Measurements from ENCODE around the gene EPN3. TPM values are rescaled to one million over a fixed set of nuclear protein-coding genes. Genes with fewer than 3 reads are reported as not detected.
A peak's percentile ranks its signal among the peaks of the same experiment; 100 is the strongest.

The EPN3 gene
- total RNA-seq, 6 donors from 2014 or later, result 0.74 to 14.4 (median 1.2) TPM; not detected in 1

GRCh38 chr17:50588391-50589049, 56.0 kb downstream of the EPN3 start:
- ATAC-seq (ENCODE audit: low FRiP score in 2 of 2) (no peak), DNase-seq (peak in 1 of 2 donors; percentile 33)
- H3K27me3 ChIP-seq, result no peaks in the 10 kb centered on the region
- TF ChIP-seq POLR2AphosphoS5 (IDR thresholded peaks at IDR 0.05) (no peak), EP300 (IDR thresholded peaks at IDR 0.05) (no peak), POLR2A (IDR thresholded peaks at IDR 0.05) (no peak), CTCF (IDR thresholded peaks at IDR 0.05) (no peak)
- WGBS, 2 donors, result 73% methylated on average over 18 of the region's 18 CpGs; no CpG with 5 or more reads in 1 of the 2 donors
- no peak overlapping the region for H3K27ac ChIP-seq
- no peaks in the 10 kb centered on the region for H3K36me3 ChIP-seq
- H3K9me3 ChIP-seq, result no peaks in the 10 kb centered on the region
- H3K4me1 ChIP-seq, result peaks cover 15 to 25% (median 18%) of the 10 kb centered on the region in 4 donors
- H3K4me3 ChIP-seq, result no peak overlapping the region

GRCh38 chr17:50589095-50589705, 56.7 kb downstream of the EPN3 start:
- 47 to 63% methylated on average over 8 to 10 of the region's 10 CpGs for WGBS, 2 donors
- no peaks in the 10 kb centered on the region for H3K27me3 ChIP-seq
- no peak overlapping the region for H3K27ac ChIP-seq
- no peak overlapping the region for H3K4me3 ChIP-seq
- H3K36me3 ChIP-seq, result no peaks in the 10 kb centered on the region
- peaks cover 15 to 25% (median 18%) of the 10 kb centered on the region in 4 donors for H3K4me1 ChIP-seq
- H3K9me3 ChIP-seq, result no peaks in the 10 kb centered on the region
- no peak for TF ChIP-seq POLR2AphosphoS5 (IDR thresholded peaks at IDR 0.05)
- DNase-seq (peak in 1 of 2 donors; percentile 27), ATAC-seq (ENCODE audit: low FRiP score in 2 of 2) (no peak)

- Histone ChIP-seq H3K36me3 (no peaks in the 10 kb centered on the region), H3K27ac (no peak overlapping the region), H3K4me1 (peaks cover 15 to 25% (median 18%) of the 10 kb centered on the region in 4 donors), H3K9me3 (no peaks in the 10 kb centered on the region), H3K4me3 (no peak overlapping the region), H3K27me3 (no peaks in the 10 kb centered on the region)
- WGBS, 2 donors, result 89 to 96% methylated on average over 6 to 24 of the region's 24 CpGs
- no peak for ATAC-seq (ENCODE audit: low FRiP score in 2 of 2)
- TF ChIP-seq POLR2AphosphoS5 (IDR thresholded peaks at IDR 0.05) (no peak), EP300 (IDR thresholded peaks at IDR 0.05) (no peak), CTCF (IDR thresholded peaks at IDR 0.05) (no peak), POLR2A (IDR thresholded peaks at IDR 0.05) (no peak)
- peak in 1 of 2 donors; percentile 67 for DNase-seq
These were observed 58.6 kb downstream of the EPN3 start for GRCh38 chr17:50590946-50591737.

- WGBS, 2 donors, result 52 to 58% methylated on average over 5 to 6 of the region's 10 CpGs
- Histone ChIP-seq H3K36me3 (no peaks in the 10 kb centered on the region), H3K9me3 (no peaks in the 10 kb centered on the region), H3K27me3 (no peaks in the 10 kb centered on the region), H3K4me3 (no peak overlapping the region), H3K4me1 (peaks cover 15 to 25% (median 18%) of the 10 kb centered on the region in 4 donors), H3K27ac (no peak overlapping the region)
- ATAC-seq (ENCODE audit: low FRiP score in 2 of 2) (peak in 1 of 2 donors; percentile 53), DNase-seq (peak; percentile 73 to 87)
- no peak for TF ChIP-seq EP300 (IDR thresholded peaks at IDR 0.05)
- no peak for TF ChIP-seq CTCF (IDR thresholded peaks at IDR 0.05)
- TF ChIP-seq POLR2A (IDR thresholded peaks at IDR 0.05), result no peak
- TF ChIP-seq POLR2AphosphoS5 (IDR thresholded peaks at IDR 0.05), result no peak
These were observed 60.8 kb downstream of the EPN3 start for GRCh38 chr17:50593321-50593720.

Other genes with a start within 250 kb of the EPN3 start
- gene XYLT2, start 186.6 kb upstream of the EPN3 start, total RNA-seq, result 10 to 100 TPM; 16.4 to 33.5 (median 19.2) TPM
- gene MRPL27, start 159.6 kb upstream of the EPN3 start, total RNA-seq, result 10 to 100 TPM in 5 of 6 donors, 1 to 10 TPM in 1; 7.3 to 59.1 (median 50.6) TPM
- 10 to 100 TPM in 1 of 6 donors, 1 to 10 TPM in 2, under 1 TPM in 1, not detected in 2; 0.30 to 12.1 (median 1.2) TPM for gene EME1, start 159.5 kb upstream of the EPN3 start, total RNA-seq
- 100 to 1,000 TPM in 1 of 6 donors, 10 to 100 TPM in 5; 19.9 to 135 (median 67.0) TPM for gene LRRC59, start 135.2 kb upstream of the EPN3 start, total RNA-seq
- gene ACSF2, start 106.5 kb upstream of the EPN3 start, total RNA-seq, result 100 to 1,000 TPM in 4 of 6 donors, 10 to 100 TPM in 2; 52.3 to 239 (median 120) TPM
- gene CHAD, start 63.9 kb upstream of the EPN3 start, total RNA-seq, result under 1 TPM in 4 of 6 donors, not detected in 2; 0.13 to 0.30 (median 0.21) TPM
- 10 to 100 TPM; 26.8 to 47.3 (median 34.9) TPM for gene RSAD1, start 53.9 kb upstream of the EPN3 start, total RNA-seq
- gene MYCBPAP, start 24.3 kb upstream of the EPN3 start, total RNA-seq, result 10 to 100 TPM in 1 of 6 donors, 1 to 10 TPM in 5; 1.0 to 14.7 (median 4.2) TPM
- gene SPATA20, start 14.4 kb downstream of the EPN3 start, total RNA-seq, result 100 to 1,000 TPM in 2 of 6 donors, 10 to 100 TPM in 4; 32.9 to 111 (median 46.4) TPM
- under 1 TPM in 4 of 6 donors, not detected in 2; under 0.01 to 0.37 (median 0.11) TPM for gene CACNA1G, start 28.0 kb downstream of the EPN3 start, total RNA-seq
- gene ABCC3, start 102.1 kb downstream of the EPN3 start, total RNA-seq, result 100 to 1,000 TPM in 1 of 6 donors, 10 to 100 TPM in 5; 34.2 to 268 (median 57.7) TPM
- 10 to 100 TPM; 27.9 to 52.9 (median 43.7) TPM for gene ANKRD40, start 175.2 kb downstream of the EPN3 start, total RNA-seq
- 100 to 1,000 TPM in 2 of 6 donors, 10 to 100 TPM in 4; 38.2 to 625 (median 91.4) TPM for gene LUC7L3, start 186.9 kb downstream of the EPN3 start, total RNA-seq
- gene ANKRD40CL, start 234.8 kb downstream of the EPN3 start, total RNA-seq, result not detected